Esophagus squamous epithelium (tissue), 5 donors: ENCODE data around the gene ARMH3. TPM values are rescaled to one million over a fixed set of nuclear protein-coding genes. Genes with fewer than 3 reads are reported as not detected.
A peak's percentile ranks its signal among the peaks of the same experiment; 100 is the strongest.
"Not testable (repeated sequence)": the region's sequence is repeated elsewhere in the genome, so short reads cannot be mapped to it uniquely, and the experiment has no call there.

Experiments
- DNase-seq: peaks from one replicate; lab custom pipeline; 2025; lab: John Stamatoyannopoulos, UW
- H3K27ac ChIP-seq, 4 donors: fragments of 200-600 bp; sonication (generic); one replicate each; pipeline ENCODE4 v1.5.1; 2016 to 2019; ENCODE audit warnings: mild to moderate bottlenecking in 1 of 4
- H3K27me3 ChIP-seq, 4 donors: fragments of 200-600 bp; sonication (generic); 1 replicate in 3 of 4; 2 replicates in 1 of 4; pipeline versions ENCODE4 v1.5.1 to v1.6.0; 2017 to 2021; ENCODE audit warnings: antibody characterized with exemption in 1 of 4
- H3K36me3 ChIP-seq, 3 donors: fragments of 200-600 bp; sonication (generic); one replicate each; pipeline ENCODE4 v1.5.1; 2016 to 2019
- H3K4me1 ChIP-seq, 3 donors: fragments of 200-600 bp; sonication (generic); one replicate each; pipeline ENCODE4 v1.5.1; 2017 to 2019
- H3K4me3 ChIP-seq, 4 donors: fragments of 200-600 bp; sonication (generic); 1 replicate in 3 of 4; 2 replicates in 1 of 4; pipeline ENCODE4 v1.5.1; 2016 to 2019; ENCODE audit warnings: mild to moderate bottlenecking in 2 of 4, moderate library complexity in 1 of 4
- H3K9me3 ChIP-seq, 3 donors: fragments of 200-600 bp; sonication (generic); one replicate each; pipeline ENCODE4 v1.5.1; 2016 to 2019
- CTCF ChIP-seq, 6 experiments: fragments of 450-650 bp in 4 of 6; fragments of 200-600 bp in 2 of 6; sonication (generic) in 2 of 6; IDR thresholded peaks; one replicate each; pipeline ENCODE4 v1.5.1; 2016 to 2019; ENCODE audit warnings: antibody characterized with exemption in 6 of 6, mild to moderate bottlenecking in 4 of 6, moderate library complexity in 4 of 6
- POLR2A ChIP-seq, 4 donors: fragments of 450-650 bp; IDR thresholded peaks; one replicate each; pipeline ENCODE4 v1.6.1; 2017; ENCODE audit warnings: antibody characterized with exemption in 4 of 4, mild to moderate bottlenecking in 4 of 4, moderate library complexity in 3 of 4
- WGBS, 2 donors: methylation state at CpG; one replicate each; pipeline ENCODE4 v1.1.5; 2018; 5-methylcytosine and 5-hydroxymethylcytosine counted together
- intact Hi-C: fragments of 100-400 bp; cut with DNase I; formaldehyde crosslinking; loops from one replicate; pipeline ENCODE4 v1.15.0; 2022
- total RNA-seq, 4 donors: library from RNA; depleted of rRNA; stranded (reverse); fragments of >200 nt; gene quantifications; one replicate each; pipeline ENCODE4 v1.1.0, GENCODE V29; 2016
- donor health status: DM: yes; HTN: yes; CAD: no.

The ARMH3 gene
- total RNA-seq, 4 donors from 2014 or later = 13.3 to 17.2 (median 16.1) TPM

DNA sequence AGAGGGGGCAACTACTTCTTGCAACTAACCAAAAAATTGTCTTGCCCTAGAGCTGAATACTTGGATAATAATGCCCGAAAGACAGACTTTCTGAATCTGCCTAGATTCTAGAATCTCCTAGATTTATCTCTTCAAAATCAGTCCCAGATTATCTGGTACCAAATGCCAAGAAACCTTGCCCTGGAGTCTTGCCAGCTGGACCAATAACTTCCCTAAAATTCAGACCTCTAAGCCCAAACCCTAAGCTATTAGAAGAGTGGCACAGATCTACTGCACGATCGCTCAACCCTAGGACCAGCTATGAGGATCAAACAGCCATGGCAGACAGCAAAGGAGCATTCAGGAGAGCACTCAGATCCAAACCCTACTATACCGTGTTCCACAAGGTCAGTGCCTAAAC, 45.0 kb downstream of the ARMH3 start:
- no peak for DNase-seq
- Histone ChIP-seq H3K27ac (no peak overlapping the region), H3K4me3 (no peak overlapping the region), H3K27me3 (no peaks in the 10 kb centered on the region), H3K36me3 (peaks cover 0 to 84% (median 8%) of the 10 kb centered on the region in 3 donors), H3K9me3 (no peaks in the 10 kb centered on the region), H3K4me1 (peaks cover 0 to 4% (median 0%) of the 10 kb centered on the region in 3 donors)
- 52 to 86% methylated on average over 2 to 4 of the region's 4 CpGs for WGBS, 2 donors
- no peak for TF ChIP-seq POLR2A (IDR thresholded peaks at IDR 0.05)
- TF ChIP-seq CTCF (IDR thresholded peaks at IDR 0.05) = no peak
- intact Hi-C loops = loop anchor here (10.0 kb wide), 2 partner anchors 126 to 166 kb away; partner anchors contain the start of gene KCNIP2

DNA sequence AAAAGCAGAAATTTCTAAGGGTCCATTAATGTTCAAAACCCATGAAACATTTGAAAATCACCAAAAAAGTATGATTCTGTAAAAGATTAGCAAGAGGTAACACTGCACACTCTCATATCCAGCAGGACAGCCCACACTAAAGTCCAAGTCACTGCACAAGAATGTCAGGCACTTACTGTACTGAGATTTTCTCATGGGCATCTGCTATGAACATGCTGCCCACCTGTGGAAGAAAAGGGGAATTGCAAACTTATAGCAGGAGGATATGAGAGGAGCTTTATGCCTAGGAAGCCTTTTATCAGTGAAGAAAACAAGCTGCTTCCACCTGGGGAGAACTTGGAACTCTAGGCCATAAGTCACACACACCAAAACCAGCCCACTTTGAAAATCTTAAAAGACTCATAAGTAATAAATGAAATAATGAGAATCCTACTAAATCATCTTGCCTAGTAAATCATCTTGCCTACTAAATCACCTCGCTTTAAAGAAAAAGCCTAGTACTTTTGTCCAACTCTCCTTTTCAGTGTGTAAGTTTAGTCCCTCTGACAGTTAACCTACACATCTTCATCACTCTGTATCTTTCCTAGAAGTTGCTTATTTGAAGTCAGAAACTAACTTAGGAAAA, 46.1 kb downstream of the ARMH3 start:
- intact Hi-C loops = loop anchor here (10.0 kb wide), 2 partner anchors 125 to 165 kb away; partner anchors contain the start of gene KCNIP2
- TF ChIP-seq CTCF (IDR thresholded peaks at IDR 0.05) (peak; percentile 74 to 90 (median 86)), POLR2A (IDR thresholded peaks at IDR 0.05) (no peak)
- Histone ChIP-seq H3K27me3 (no peaks in the 10 kb centered on the region), H3K4me3 (no peak overlapping the region), H3K4me1 (peaks cover 0 to 4% (median 0%) of the 10 kb centered on the region in 3 donors), H3K36me3 (peaks cover 0 to 85% (median 15%) of the 10 kb centered on the region in 3 donors), H3K9me3 (no peaks in the 10 kb centered on the region), H3K27ac (no peak overlapping the region)
- no peak for DNase-seq
- 94 to 95% methylated on average over 1 of the region's 1 CpG for WGBS, 2 donors

GRCh38 chr10:102007796-102008195, 48.2 kb downstream of the ARMH3 start:
- no peak for DNase-seq
- Histone ChIP-seq H3K27ac (no peak overlapping the region), H3K9me3 (no peaks in the 10 kb centered on the region), H3K4me3 (no peak overlapping the region), H3K27me3 (no peaks in the 10 kb centered on the region), H3K4me1 (peaks cover 0 to 25% (median 0%) of the 10 kb centered on the region in 3 donors), H3K36me3 (peaks cover 0 to 82% (median 15%) of the 10 kb centered on the region in 3 donors)
- WGBS, 2 donors = 81 to 89% methylated on average over 3 of the region's 3 CpGs
- TF ChIP-seq POLR2A (IDR thresholded peaks at IDR 0.05) = no peak
- no peak for TF ChIP-seq CTCF (IDR thresholded peaks at IDR 0.05)
- intact Hi-C loops = no loop called here

- DNase-seq, H3K27me3 ChIP-seq, intact Hi-C loops, H3K27ac ChIP-seq, H3K4me3 ChIP-seq, H3K9me3 ChIP-seq: not testable (repeated sequence)
- H3K36me3 ChIP-seq = peaks cover 0 to 82% (median 15%) of the 10 kb centered on the region in 3 donors
- H3K4me1 ChIP-seq = peaks cover 0 to 27% (median 0%) of the 10 kb centered on the region in 3 donors
- WGBS, 2 donors = 67 to 90% methylated on average over 2 to 4 of the region's 4 CpGs
Measured at GRCh38 chr10:102007031-102007430, 48.9 kb downstream of the ARMH3 start.

- H3K4me1 ChIP-seq = peaks cover 0 to 23% (median 0%) of the 10 kb centered on the region in 3 donors
- H3K36me3 ChIP-seq = peaks cover 0 to 87% (median 15%) of the 10 kb centered on the region in 3 donors
- no peak overlapping the region for H3K4me3 ChIP-seq
- H3K27me3 ChIP-seq = no peaks in the 10 kb centered on the region
- H3K27ac ChIP-seq = peak overlapping the region in 1 of 4 donors; percentile 52
- no peak for DNase-seq
- TF ChIP-seq CTCF (IDR thresholded peaks at IDR 0.05) = no peak
- TF ChIP-seq POLR2A (IDR thresholded peaks at IDR 0.05) = no peak
- H3K9me3 ChIP-seq = no peaks in the 10 kb centered on the region
- intact Hi-C loops = no loop called here
Measured at GRCh38 chr10:102004376-102004775, 51.6 kb downstream of the ARMH3 start.
